GM12875 (cell line): ENCODE measurements around the gene OR8H1.

Experiments used
- H3K4me3 ChIP-seq: one replicate; pipeline ENCODE4 v1.5.1; 2011; ENCODE audit warnings: low read depth, low read length, control low read depth
- CTCF ChIP-seq: IDR thresholded peaks from 2 replicates; pipeline ENCODE4 v1.5.1; 2011; ENCODE audit warnings: low read depth, mild to moderate bottlenecking, control low read depth, inconsistent platforms, low read length, moderate library complexity, borderline replicate concordance; ENCODE audit not compliant: insufficient read depth

Gene OR8H1

GRCh38 chr11:56273854-56274253 lies 18.2 kb downstream of the OR8H1 start, which contains the start of gene OR5T1:
OR5T1 (plus strand) TSS chr11:56274154; CDS start chr11:56275639, 1,485 bp downstream.
- H3K4me3 ChIP-seq = no peak within 1 kb of the TSS
- TF ChIP-seq CTCF = no peak

GRCh38 chr11:56271092-56271491 lies 21.0 kb downstream of the OR8H1 start:
- TF ChIP-seq CTCF = no peak
- no peak overlapping the region for H3K4me3 ChIP-seq

- no peak for TF ChIP-seq CTCF
Measured at GRCh38 chr11:56251954-56252353, 40.1 kb downstream of the OR8H1 start, which contains the start of gene OR5T3. OR5T3 (plus strand) TSS chr11:56252254; CDS start chr11:56252254, 0 bp downstream.

More at GRCh38 chr11:56251954-56252353, 40.1 kb downstream of the OR8H1 start, which contains the start of gene OR5T3:
- H3K4me3 ChIP-seq = no peak within 1 kb of the TSS
